OCI-LY1 (cell line): ENCODE measurements around the gene MVB12A.

ENCODE experiments used
- EZH2 ChIP-seq: fragments of 200-600 bp; sonication (generic), shearing (Covaris generic); IDR thresholded peaks from 2 replicates; pipeline ENCODE4 v1.8.0; 2017; ENCODE audit warnings: borderline replicate concordance, mixed run types, mild to moderate bottlenecking, antibody characterized with exemption, low read length, moderate library complexity, mixed read lengths
- TF ChIP-seq, protein P1 (sequence below): fragments of 200-600 bp; sonication (generic), shearing (Covaris generic); IDR thresholded peaks from 2 replicates; pipeline ENCODE4 v1.5.1; 2017; ENCODE audit warnings: mild to moderate bottlenecking, antibody characterized with exemption, low read length, moderate library complexity, mixed read lengths

DNA sequence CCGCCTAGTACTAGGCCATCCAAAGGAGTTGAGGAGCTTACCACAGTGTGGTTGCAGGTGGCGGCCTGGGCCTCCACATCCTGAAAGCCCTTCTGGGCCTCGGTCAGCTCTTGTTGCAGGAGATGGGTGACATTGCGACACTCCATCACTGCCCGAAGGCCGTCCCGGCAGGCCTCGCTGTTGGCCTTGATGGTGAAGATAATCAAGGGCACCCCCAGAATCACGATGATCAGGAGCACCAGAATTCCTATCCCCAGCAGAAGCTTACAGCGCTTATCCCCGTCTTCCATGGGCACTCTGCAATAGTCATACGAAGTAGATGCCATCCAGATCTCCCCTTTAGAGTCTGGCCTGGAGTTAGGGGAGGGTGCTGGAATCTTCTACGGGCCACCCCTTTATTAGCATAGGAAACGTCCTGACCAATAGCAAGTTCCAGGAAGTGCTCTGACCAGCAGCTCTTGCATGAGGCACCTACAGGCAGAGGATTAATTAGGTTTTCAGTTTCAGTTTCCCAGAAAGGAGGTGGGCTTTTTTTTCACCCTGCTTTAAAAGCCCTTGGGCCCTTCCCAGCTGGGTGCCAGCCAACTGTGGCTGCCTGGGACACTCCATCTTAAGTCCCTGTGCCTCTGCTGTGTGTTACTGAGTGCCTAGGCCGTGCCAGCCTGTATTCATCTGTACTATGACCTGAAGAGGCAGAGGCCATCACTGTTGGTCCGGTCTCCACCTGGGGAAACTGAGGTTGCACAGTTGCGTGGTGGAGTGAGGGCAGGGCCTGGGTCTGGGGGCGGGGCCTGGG, 14.4 kb upstream of the MVB12A start, which contains the start of gene BST2:
- no peak for TF ChIP-seq EZH2
- TF ChIP-seq, protein P1, sequence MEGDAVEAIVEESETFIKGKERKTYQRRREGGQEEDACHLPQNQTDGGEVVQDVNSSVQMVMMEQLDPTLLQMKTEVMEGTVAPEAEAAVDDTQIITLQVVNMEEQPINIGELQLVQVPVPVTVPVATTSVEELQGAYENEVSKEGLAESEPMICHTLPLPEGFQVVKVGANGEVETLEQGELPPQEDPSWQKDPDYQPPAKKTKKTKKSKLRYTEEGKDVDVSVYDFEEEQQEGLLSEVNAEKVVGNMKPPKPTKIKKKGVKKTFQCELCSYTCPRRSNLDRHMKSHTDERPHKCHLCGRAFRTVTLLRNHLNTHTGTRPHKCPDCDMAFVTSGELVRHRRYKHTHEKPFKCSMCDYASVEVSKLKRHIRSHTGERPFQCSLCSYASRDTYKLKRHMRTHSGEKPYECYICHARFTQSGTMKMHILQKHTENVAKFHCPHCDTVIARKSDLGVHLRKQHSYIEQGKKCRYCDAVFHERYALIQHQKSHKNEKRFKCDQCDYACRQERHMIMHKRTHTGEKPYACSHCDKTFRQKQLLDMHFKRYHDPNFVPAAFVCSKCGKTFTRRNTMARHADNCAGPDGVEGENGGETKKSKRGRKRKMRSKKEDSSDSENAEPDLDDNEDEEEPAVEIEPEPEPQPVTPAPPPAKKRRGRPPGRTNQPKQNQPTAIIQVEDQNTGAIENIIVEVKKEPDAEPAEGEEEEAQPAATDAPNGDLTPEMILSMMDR = no peak
